Measurements from ENCODE around the gene ADGRF3.
"Not testable (repeated sequence)": the region's sequence is repeated elsewhere in the genome, so short reads cannot be mapped to it uniquely, and the experiment has no call there.

Gene ADGRF3

GRCh38 chr2:26366957-26367356 lies 20.4 kb upstream of the ADGRF3 start:
- H3K4me3 ChIP-seq (ENCODE audit: low read length), result no peak overlapping the region
- H3K36me3 ChIP-seq (ENCODE audit: insufficient read depth, low read length), result peaks cover 18% of the 10 kb centered on the region
- H3K9me3 ChIP-seq (replicated peaks; ENCODE audit: low read length), result no peaks in the 10 kb centered on the region
- H3K4me2 ChIP-seq (ENCODE audit: low read length), result no peak overlapping the region
- H3K27me3 ChIP-seq (ENCODE audit: control insufficient read depth, insufficient read depth, low read length), result no peaks in the 10 kb centered on the region
- H3K9ac ChIP-seq (ENCODE audit: low read depth, low read length), result no peak overlapping the region
- H3K4me1 ChIP-seq (ENCODE audit: control insufficient read depth, insufficient read depth, low read length), result peaks cover 6% of the 10 kb centered on the region

- Histone ChIP-seq H3K27me3 (ENCODE audit: control insufficient read depth, insufficient read depth, low read length) (no peaks in the 10 kb centered on the region), H3K9me3 (replicated peaks; ENCODE audit: low read length) (no peaks in the 10 kb centered on the region), H3K4me1 (ENCODE audit: control insufficient read depth, insufficient read depth, low read length) (peaks cover 6% of the 10 kb centered on the region), H3K9ac (ENCODE audit: low read depth, low read length) (no peak overlapping the region), H3K4me3 (ENCODE audit: low read length) (no peak overlapping the region), H3K36me3 (ENCODE audit: insufficient read depth, low read length) (peaks cover 18% of the 10 kb centered on the region), H3K4me2 (ENCODE audit: low read length) (no peak overlapping the region)
Measured at GRCh38 chr2:26364669-26365068, 18.1 kb upstream of the ADGRF3 start.

- Histone ChIP-seq H3K4me2 (ENCODE audit: low read length) (no peak overlapping the region), H3K9ac (ENCODE audit: low read depth, low read length) (no peak overlapping the region), H3K4me1 (ENCODE audit: control insufficient read depth, insufficient read depth, low read length) (peaks cover 6% of the 10 kb centered on the region), H3K4me3 (ENCODE audit: low read length) (no peak overlapping the region), H3K36me3 (ENCODE audit: insufficient read depth, low read length) (peaks cover 11% of the 10 kb centered on the region), H3K27me3 (ENCODE audit: control insufficient read depth, insufficient read depth, low read length) (no peaks in the 10 kb centered on the region), H3K9me3 (replicated peaks; ENCODE audit: low read length) (no peaks in the 10 kb centered on the region)
Measured at GRCh38 chr2:26363958-26364357, 17.4 kb upstream of the ADGRF3 start.

GRCh38 chr2:26363323-26363722 lies 16.7 kb upstream of the ADGRF3 start:
- H3K4me1 ChIP-seq (ENCODE audit: control insufficient read depth, insufficient read depth, low read length), result peaks cover 6% of the 10 kb centered on the region
- H3K4me3 ChIP-seq (ENCODE audit: low read length), result no peak overlapping the region
- H3K27me3 ChIP-seq (ENCODE audit: control insufficient read depth, insufficient read depth, low read length), result no peaks in the 10 kb centered on the region
- H3K9me3 ChIP-seq (replicated peaks; ENCODE audit: low read length), result no peaks in the 10 kb centered on the region
- H3K36me3 ChIP-seq (ENCODE audit: insufficient read depth, low read length), result peaks cover 9% of the 10 kb centered on the region
- no peak overlapping the region for H3K9ac ChIP-seq (ENCODE audit: low read depth, low read length)
- no peak overlapping the region for H3K4me2 ChIP-seq (ENCODE audit: low read length)

GRCh38 chr2:26359886-26360473 lies 13.4 kb upstream of the ADGRF3 start:
- no peaks in the 10 kb centered on the region for H3K9me3 ChIP-seq (replicated peaks; ENCODE audit: low read length)
- H3K9ac ChIP-seq (ENCODE audit: low read depth, low read length), result no peak overlapping the region
- peaks cover 18% of the 10 kb centered on the region for H3K4me1 ChIP-seq (ENCODE audit: control insufficient read depth, insufficient read depth, low read length)
- no peaks in the 10 kb centered on the region for H3K36me3 ChIP-seq (ENCODE audit: insufficient read depth, low read length)
- H3K4me2 ChIP-seq (ENCODE audit: low read length), result no peak overlapping the region
- H3K4me3 ChIP-seq (ENCODE audit: low read length), result no peak overlapping the region
- no peaks in the 10 kb centered on the region for H3K27me3 ChIP-seq (ENCODE audit: control insufficient read depth, insufficient read depth, low read length)

GRCh38 chr2:26356771-26357170 lies 10.2 kb upstream of the ADGRF3 start:
- no peak overlapping the region for H3K4me2 ChIP-seq (ENCODE audit: low read length)
- H3K27me3 ChIP-seq (ENCODE audit: control insufficient read depth, insufficient read depth, low read length), result no peaks in the 10 kb centered on the region
- H3K9ac ChIP-seq (ENCODE audit: low read depth, low read length), result no peak overlapping the region
- no peaks in the 10 kb centered on the region for H3K9me3 ChIP-seq (replicated peaks; ENCODE audit: low read length)
- H3K4me1 ChIP-seq (ENCODE audit: control insufficient read depth, insufficient read depth, low read length), result peaks cover 27% of the 10 kb centered on the region
- no peak overlapping the region for H3K4me3 ChIP-seq (ENCODE audit: low read length)
- peaks cover 4% of the 10 kb centered on the region for H3K36me3 ChIP-seq (ENCODE audit: insufficient read depth, low read length)

- Histone ChIP-seq H3K36me3 (ENCODE audit: insufficient read depth, low read length) (peaks cover 4% of the 10 kb centered on the region), H3K27me3 (ENCODE audit: control insufficient read depth, insufficient read depth, low read length) (no peaks in the 10 kb centered on the region), H3K9me3 (replicated peaks; ENCODE audit: low read length) (no peaks in the 10 kb centered on the region), H3K9ac (ENCODE audit: low read depth, low read length) (peak overlapping the region; percentile 34), H3K4me1 (ENCODE audit: control insufficient read depth, insufficient read depth, low read length) (peaks cover 27% of the 10 kb centered on the region), H3K4me2 (ENCODE audit: low read length) (peak overlapping the region; percentile 75), H3K4me3 (ENCODE audit: low read length) (peak overlapping the region; percentile 40)
Measured at GRCh38 chr2:26356111-26356510, 9.5 kb upstream of the ADGRF3 start.

- Histone ChIP-seq H3K36me3 (ENCODE audit: insufficient read depth, low read length) (peaks cover 4% of the 10 kb centered on the region), H3K9me3 (replicated peaks; ENCODE audit: low read length) (no peaks in the 10 kb centered on the region), H3K4me2 (ENCODE audit: low read length) (peak overlapping the region; percentile 75), H3K27me3 (ENCODE audit: control insufficient read depth, insufficient read depth, low read length) (no peaks in the 10 kb centered on the region), H3K9ac (ENCODE audit: low read depth, low read length) (peak overlapping the region; percentile 34), H3K4me3 (ENCODE audit: low read length) (peak overlapping the region; percentile 40), H3K4me1 (ENCODE audit: control insufficient read depth, insufficient read depth, low read length) (peaks cover 27% of the 10 kb centered on the region)
Measured at GRCh38 chr2:26355038-26355995, 8.7 kb upstream of the ADGRF3 start.

- not testable (repeated sequence) for H3K9me3 ChIP-seq (replicated peaks; ENCODE audit: low read length); H3K36me3 ChIP-seq (ENCODE audit: insufficient read depth, low read length); H3K27me3 ChIP-seq (ENCODE audit: control insufficient read depth, insufficient read depth, low read length); H3K9ac ChIP-seq (ENCODE audit: low read depth, low read length); H3K4me2 ChIP-seq (ENCODE audit: low read length); H3K4me3 ChIP-seq (ENCODE audit: low read length)
- H3K4me1 ChIP-seq (ENCODE audit: control insufficient read depth, insufficient read depth, low read length), result peaks cover 27% of the 10 kb centered on the region
Measured at GRCh38 chr2:26354469-26354868, 7.9 kb upstream of the ADGRF3 start.

GRCh38 chr2:26352892-26353291 lies 6.3 kb upstream of the ADGRF3 start:
- Histone ChIP-seq H3K27me3 (ENCODE audit: control insufficient read depth, insufficient read depth, low read length) (no peaks in the 10 kb centered on the region), H3K4me3 (ENCODE audit: low read length) (no peak overlapping the region), H3K9ac (ENCODE audit: low read depth, low read length) (no peak overlapping the region), H3K4me2 (ENCODE audit: low read length) (no peak overlapping the region), H3K36me3 (ENCODE audit: insufficient read depth, low read length) (peaks cover 4% of the 10 kb centered on the region), H3K4me1 (ENCODE audit: control insufficient read depth, insufficient read depth, low read length) (peaks cover 33% of the 10 kb centered on the region), H3K9me3 (replicated peaks; ENCODE audit: low read length) (no peaks in the 10 kb centered on the region)

GRCh38 chr2:26351375-26352090 lies 4.9 kb upstream of the ADGRF3 start:
- no peak overlapping the region for H3K4me3 ChIP-seq (ENCODE audit: low read length)
- peaks cover 4% of the 10 kb centered on the region for H3K36me3 ChIP-seq (ENCODE audit: insufficient read depth, low read length)
- no peak overlapping the region for H3K9ac ChIP-seq (ENCODE audit: low read depth, low read length)
- no peak overlapping the region for H3K4me2 ChIP-seq (ENCODE audit: low read length)
- H3K9me3 ChIP-seq (replicated peaks; ENCODE audit: low read length), result no peaks in the 10 kb centered on the region
- H3K4me1 ChIP-seq (ENCODE audit: control insufficient read depth, insufficient read depth, low read length), result peaks cover 42% of the 10 kb centered on the region
- no peaks in the 10 kb centered on the region for H3K27me3 ChIP-seq (ENCODE audit: control insufficient read depth, insufficient read depth, low read length)

Data from skeletal muscle satellite cell (primary cell).